Measurements from ENCODE around the gene ERICH2.
"Not testable (repeated sequence)": the region's sequence is repeated elsewhere in the genome, so short reads cannot be mapped to it uniquely, and the experiment has no call there.

The ERICH2 gene

DNA sequence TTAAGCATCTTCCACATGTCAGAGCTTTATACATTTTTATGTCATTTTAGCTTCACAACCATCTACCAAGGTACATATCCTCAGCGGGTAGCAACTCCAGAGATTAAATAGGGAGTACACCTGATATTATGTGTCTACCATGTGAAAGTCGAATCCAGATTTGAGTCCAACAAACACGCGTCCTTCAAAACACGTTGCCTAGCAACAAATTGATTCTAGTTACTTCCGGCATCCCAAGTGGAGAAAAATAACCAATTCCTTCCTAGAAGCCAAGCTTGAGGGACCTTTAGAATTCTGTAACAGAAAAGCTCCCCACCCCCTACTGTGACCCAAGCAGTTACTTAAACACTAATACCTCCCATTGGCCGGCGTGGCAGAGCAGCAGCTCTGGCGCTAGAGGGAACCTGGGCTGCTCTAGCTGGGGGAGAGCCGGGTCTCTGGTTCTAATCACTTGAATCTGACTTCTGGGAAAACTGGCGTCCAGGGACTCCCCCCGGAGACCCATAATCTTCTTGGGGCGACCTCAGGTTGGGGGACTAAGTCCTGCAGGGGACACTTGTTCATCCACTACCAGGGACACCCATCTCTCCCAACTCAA lies at the start of gene ERICH2:
Gene ERICH2 (plus strand): TSS at position 371 of the 598 bp plus-strand sequence. CDS start 304 bp downstream, outside the sequence.
- TF ChIP-seq, protein P1, sequence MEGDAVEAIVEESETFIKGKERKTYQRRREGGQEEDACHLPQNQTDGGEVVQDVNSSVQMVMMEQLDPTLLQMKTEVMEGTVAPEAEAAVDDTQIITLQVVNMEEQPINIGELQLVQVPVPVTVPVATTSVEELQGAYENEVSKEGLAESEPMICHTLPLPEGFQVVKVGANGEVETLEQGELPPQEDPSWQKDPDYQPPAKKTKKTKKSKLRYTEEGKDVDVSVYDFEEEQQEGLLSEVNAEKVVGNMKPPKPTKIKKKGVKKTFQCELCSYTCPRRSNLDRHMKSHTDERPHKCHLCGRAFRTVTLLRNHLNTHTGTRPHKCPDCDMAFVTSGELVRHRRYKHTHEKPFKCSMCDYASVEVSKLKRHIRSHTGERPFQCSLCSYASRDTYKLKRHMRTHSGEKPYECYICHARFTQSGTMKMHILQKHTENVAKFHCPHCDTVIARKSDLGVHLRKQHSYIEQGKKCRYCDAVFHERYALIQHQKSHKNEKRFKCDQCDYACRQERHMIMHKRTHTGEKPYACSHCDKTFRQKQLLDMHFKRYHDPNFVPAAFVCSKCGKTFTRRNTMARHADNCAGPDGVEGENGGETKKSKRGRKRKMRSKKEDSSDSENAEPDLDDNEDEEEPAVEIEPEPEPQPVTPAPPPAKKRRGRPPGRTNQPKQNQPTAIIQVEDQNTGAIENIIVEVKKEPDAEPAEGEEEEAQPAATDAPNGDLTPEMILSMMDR (IDR thresholded peaks at IDR 0.05; ENCODE audit: low read depth, low read length, missing control alignments), result no peak
- DNase-seq (ENCODE audit: extremely low read depth, low read depth), result peak; percentile 17
- peak within 1 kb of the TSS; percentile 55 for H3K4me3 ChIP-seq (replicated peaks; ENCODE audit: low read depth, low read length)

GRCh38 chr2:170721678-170722077 lies 48.5 kb upstream of the ERICH2 start:
- TF ChIP-seq, protein P1 (IDR thresholded peaks at IDR 0.05; ENCODE audit: low read depth, low read length, missing control alignments), result no peak
- DNase-seq (ENCODE audit: extremely low read depth, low read depth), result no peak
- no peak overlapping the region for H3K4me3 ChIP-seq (replicated peaks; ENCODE audit: low read depth, low read length)

DNA sequence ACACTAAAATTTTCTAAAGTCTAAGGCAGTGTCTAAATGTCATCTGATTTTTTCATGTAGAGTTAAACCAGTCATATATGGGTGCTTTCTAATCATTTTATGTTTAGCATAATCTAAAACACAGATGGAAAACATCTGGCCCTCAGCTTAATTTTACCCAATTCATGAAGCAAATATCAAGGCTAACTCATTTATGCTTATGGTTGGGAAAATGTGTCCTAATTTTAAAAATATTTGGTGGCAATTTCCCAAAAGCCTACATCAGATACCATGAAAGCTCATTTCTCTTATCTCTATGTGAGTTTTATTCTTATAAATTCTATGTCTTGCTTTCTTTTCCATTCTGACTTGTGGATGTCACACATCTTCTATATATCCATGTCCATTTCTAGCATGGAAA lies 47.9 kb upstream of the ERICH2 start:
- H3K4me3 ChIP-seq (replicated peaks; ENCODE audit: low read depth, low read length), result no peak overlapping the region
- TF ChIP-seq, protein P1 (IDR thresholded peaks at IDR 0.05; ENCODE audit: low read depth, low read length, missing control alignments), result no peak
- DNase-seq (ENCODE audit: extremely low read depth, low read depth), result no peak

DNA sequence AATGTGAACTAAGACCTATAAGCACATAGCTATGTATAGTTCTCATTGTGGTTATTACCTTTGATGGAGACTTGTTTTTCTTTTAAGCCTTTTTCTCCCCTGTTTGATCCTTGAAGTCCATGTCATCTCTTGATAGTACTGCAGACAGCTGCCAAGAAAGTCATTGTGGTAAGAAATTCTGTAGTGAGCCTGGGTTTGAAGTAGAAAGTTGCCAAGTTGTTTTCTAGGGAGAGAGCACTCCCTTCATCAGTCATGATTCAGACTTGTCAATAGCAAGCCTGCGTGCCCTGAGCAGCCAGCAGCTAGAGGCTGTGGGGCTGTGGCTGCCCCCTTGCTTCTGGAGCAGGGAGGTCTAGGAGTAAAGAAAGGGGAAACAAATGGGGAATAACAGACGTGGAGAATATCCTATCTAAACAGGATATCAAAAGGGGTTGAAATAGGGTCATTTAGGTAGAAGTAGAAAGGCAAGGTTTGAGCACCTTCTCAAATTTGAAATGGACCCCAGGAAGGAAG lies 46.7 kb upstream of the ERICH2 start:
- TF ChIP-seq, protein P1 (IDR thresholded peaks at IDR 0.05; ENCODE audit: low read depth, low read length, missing control alignments), result no peak
- DNase-seq (ENCODE audit: extremely low read depth, low read depth), result no peak

GRCh38 chr2:170733798-170734600 lies 36.2 kb upstream of the ERICH2 start:
- TF ChIP-seq, protein P1 (IDR thresholded peaks at IDR 0.05; ENCODE audit: low read depth, low read length, missing control alignments), result no peak
- no peak for DNase-seq (ENCODE audit: extremely low read depth, low read depth)
- H3K4me3 ChIP-seq (replicated peaks; ENCODE audit: low read depth, low read length), result no peak overlapping the region

More for the DNA sequence above, 46.7 kb upstream of the ERICH2 start:
- no peak overlapping the region for H3K4me3 ChIP-seq (replicated peaks; ENCODE audit: low read depth, low read length)

DNA sequence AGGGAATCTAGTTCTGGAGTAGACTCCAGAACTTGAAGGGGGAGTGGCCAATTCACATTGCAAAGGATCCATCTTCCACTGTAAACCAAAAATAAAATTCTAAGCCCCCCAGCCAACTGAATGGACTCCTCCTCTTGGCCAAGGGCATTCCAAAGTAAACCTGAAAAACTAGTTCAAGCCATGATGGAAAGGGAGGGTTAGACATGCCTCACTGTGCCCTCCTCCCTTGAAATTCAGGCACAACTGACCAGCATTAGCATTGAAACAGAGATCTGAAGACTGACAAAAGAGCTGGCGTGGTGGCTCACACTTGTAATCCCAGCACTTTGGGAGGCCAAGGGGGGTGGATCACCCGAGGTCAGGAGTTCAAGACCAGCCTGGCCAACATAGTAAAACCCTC lies 35.6 kb upstream of the ERICH2 start:
- not testable (repeated sequence) for H3K4me3 ChIP-seq (replicated peaks; ENCODE audit: low read depth, low read length); DNase-seq (ENCODE audit: extremely low read depth, low read depth)

- TF ChIP-seq, protein P1 (IDR thresholded peaks at IDR 0.05; ENCODE audit: low read depth, low read length, missing control alignments), result no peak
- no peak overlapping the region for H3K4me3 ChIP-seq (replicated peaks; ENCODE audit: low read depth, low read length)
- DNase-seq (ENCODE audit: extremely low read depth, low read depth), result no peak
Measured at GRCh38 chr2:170736628-170737027, 33.5 kb upstream of the ERICH2 start.

All from HFF-Myc (cell line).